PC-3 (cell line): ENCODE results near the gene ARMC3.

Experiments
- CTCF ChIP-seq: fragments of 300-600 bp; sonication (generic); conservative IDR thresholded peaks from 2 replicates; pipeline ENCODE4 v1.5.1; 2017; ENCODE audit warnings: antibody characterized with exemption, low read depth, mild to moderate bottlenecking, low read length
- EZH2 ChIP-seq: fragments of 300-600 bp; sonication (generic); IDR thresholded peaks from one replicate; pipeline ENCODE4 v1.6.1; 2017; ENCODE audit warnings: antibody characterized with exemption, mild to moderate bottlenecking, low read length; ENCODE audit not compliant: unreplicated experiment
- EZH2phosphoT487 ChIP-seq: fragments of 300-600 bp; sonication (generic); IDR thresholded peaks from 2 replicates; pipeline ENCODE4 v1.6.1; 2018; ENCODE audit warnings: mild to moderate bottlenecking, antibody characterized with exemption, low read length, borderline replicate concordance

DNA sequence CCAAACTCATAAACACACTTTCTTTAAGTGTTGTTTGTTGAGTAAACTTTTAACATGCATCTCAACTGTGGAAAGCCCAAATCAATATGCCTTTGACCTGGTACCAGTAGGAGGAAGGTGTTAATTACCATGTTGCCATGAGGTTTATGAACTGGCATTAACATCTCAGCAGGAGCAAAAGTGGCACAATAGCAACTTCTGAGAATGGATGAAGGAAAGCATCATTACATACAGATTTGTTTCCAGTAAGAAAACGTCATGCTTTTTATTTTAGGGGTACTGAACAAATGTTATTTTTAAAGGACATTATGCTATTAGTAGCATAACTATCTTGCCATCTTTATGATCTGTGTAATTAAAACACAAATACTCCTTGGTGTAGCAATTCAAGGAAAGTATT is 51.1 kb downstream of the ARMC3 start:
- no peak for TF ChIP-seq CTCF
- no peak for TF ChIP-seq EZH2
- TF ChIP-seq EZH2phosphoT487: no peak
